HG03432 (cell line): ENCODE results near the gene HEXIM2.
A peak's percentile ranks its signal among the peaks of the same experiment; 100 is the strongest.

Experiments used
- ATAC-seq: cut with Tn5 transposase; IDR thresholded peaks from one replicate; pipeline ENCODE4 v1.9.1; 2021; ENCODE audit warnings: mild to moderate bottlenecking, moderate library complexity; ENCODE audit not compliant: unreplicated experiment

The HEXIM2 gene

GRCh38 chr17:45127548-45128300, 34.0 kb upstream of the HEXIM2 start:
- ATAC-seq: no peak

DNA sequence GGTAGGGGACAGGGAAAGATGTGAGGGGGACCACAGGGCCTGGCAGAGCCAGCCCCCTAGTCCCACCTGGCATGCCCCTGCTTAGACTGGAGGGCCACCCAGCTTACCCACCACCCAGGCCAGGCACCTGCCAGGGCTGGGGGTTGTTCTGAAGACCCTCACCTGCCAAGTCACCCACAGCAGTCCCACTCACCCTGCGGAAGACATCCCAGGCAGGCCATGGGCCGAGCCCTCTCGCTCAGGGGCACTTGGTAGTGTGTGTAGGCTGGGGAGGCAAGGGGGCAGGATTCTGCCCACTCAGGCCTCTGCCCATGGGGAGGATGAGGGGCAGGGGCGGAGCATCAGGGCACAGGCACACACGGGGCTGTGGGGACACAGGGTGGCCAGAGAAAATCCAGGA, 33.3 kb upstream of the HEXIM2 start:
- ATAC-seq: no peak

DNA sequence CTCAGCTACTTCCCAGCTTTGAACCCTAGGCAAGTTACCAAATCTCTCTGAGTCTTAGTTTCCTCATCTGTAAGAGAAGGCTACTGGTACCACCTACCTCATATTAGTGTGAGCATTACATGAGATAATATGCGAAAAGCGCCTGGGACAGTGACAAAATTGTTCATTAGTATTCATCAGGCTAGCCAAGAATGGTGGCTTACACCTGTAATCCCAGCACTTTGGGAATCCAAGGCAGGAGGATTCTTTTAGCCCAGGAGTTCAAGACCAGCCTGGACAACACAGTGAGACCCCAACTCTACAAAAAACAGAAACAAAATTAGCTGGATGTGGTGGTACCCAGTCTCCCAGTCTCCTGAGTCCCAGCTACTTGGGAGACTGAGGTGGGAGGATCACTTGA, 32.7 kb upstream of the HEXIM2 start:
- ATAC-seq: no peak

- no peak for ATAC-seq
Observed at GRCh38 chr17:45129426-45129939, 32.2 kb upstream of the HEXIM2 start.

DNA sequence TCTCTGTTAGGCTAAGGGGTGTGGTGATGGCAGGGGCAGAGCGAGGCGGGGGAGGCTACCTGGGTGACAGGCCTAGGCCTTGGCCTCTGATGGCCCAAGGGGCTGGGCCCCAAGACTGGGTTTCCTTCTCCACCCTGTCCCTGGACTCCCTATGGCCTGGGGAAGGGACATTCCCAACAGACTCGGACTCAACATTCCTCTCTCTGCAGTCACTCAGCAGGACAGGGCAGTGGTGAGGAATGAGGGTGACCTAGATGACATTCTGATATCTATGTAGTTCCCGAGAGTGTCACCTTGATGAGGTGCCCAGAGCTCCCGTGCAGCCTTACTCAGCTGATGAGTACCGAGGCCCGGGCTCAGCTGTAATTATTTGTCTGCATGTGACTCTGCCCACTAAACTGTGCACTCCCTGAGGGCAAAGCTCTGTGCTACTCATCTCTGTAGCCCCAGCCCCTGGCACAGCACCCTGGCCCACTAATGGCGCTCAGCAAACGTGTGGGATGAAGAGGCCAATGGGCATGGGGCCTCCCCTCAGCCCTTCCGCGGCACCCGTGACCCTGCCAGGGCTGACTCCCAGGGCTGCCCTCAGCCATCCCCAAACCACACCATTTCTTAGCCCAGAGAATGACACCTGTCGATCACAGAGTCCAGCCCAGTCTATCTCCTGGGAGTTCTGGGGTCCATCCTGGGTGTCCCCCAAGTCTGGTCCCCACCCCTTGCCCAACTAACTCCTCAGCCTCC, 31.6 kb upstream of the HEXIM2 start:
- no peak for ATAC-seq

- ATAC-seq: no peak
Observed at GRCh38 chr17:45130681-45131615, 30.7 kb upstream of the HEXIM2 start.

- peak; percentile 9 for ATAC-seq
Observed at GRCh38 chr17:45131616-45132319, 29.9 kb upstream of the HEXIM2 start.

GRCh38 chr17:45132320-45132571, 29.4 kb upstream of the HEXIM2 start, which contains the start of gene PLCD3:
PLCD3 (minus strand) TSS chr17:45132515; CDS start chr17:45132410, 105 bp downstream.
- no peak for ATAC-seq

GRCh38 chr17:45132572-45133463, 28.9 kb upstream of the HEXIM2 start:
- ATAC-seq: peak; percentile 38

DNA sequence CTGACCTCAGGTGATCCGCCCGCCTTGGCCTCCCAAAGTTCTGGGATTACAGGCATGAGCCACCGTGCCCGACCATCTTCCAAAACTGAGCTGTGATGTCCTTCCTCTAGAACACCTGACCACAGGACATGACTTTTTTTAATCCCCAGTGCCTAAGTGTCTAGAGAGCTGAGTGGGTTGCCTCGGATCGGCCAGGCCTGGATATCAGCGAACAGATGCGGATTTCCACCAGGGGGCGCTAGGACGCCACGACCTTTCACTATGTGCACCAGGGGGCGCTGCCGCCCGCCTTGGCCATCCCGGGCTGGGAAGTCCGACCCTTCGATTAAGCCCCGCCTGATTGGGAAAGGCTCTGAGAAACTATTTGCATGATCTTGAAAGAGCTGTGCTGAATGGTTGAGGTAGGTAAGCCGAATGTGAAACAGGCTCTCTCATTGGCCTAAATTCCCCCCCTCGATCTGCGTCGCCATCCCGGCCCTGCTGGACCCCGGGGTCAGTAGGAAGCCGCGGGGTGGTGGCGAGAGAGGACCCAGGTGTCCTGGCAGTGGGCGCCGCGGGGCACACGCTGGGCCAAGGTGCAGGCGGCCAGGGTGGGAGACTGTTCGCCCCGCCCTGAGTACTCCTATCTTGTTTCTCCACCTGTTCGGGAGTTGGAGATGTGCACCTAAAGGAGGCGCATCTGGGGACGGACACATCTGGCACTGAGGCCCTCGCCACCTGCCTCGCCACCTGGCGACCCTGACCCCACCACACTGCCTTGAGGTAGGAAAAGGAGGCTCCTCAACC, 26.3 kb upstream of the HEXIM2 start, which contains the start of gene ACBD4:
Gene ACBD4 (plus strand): TSS at position 496 of the 786 bp plus-strand sequence. CDS start 458 bp downstream, outside the sequence.
- peak; percentile 76 for ATAC-seq

DNA sequence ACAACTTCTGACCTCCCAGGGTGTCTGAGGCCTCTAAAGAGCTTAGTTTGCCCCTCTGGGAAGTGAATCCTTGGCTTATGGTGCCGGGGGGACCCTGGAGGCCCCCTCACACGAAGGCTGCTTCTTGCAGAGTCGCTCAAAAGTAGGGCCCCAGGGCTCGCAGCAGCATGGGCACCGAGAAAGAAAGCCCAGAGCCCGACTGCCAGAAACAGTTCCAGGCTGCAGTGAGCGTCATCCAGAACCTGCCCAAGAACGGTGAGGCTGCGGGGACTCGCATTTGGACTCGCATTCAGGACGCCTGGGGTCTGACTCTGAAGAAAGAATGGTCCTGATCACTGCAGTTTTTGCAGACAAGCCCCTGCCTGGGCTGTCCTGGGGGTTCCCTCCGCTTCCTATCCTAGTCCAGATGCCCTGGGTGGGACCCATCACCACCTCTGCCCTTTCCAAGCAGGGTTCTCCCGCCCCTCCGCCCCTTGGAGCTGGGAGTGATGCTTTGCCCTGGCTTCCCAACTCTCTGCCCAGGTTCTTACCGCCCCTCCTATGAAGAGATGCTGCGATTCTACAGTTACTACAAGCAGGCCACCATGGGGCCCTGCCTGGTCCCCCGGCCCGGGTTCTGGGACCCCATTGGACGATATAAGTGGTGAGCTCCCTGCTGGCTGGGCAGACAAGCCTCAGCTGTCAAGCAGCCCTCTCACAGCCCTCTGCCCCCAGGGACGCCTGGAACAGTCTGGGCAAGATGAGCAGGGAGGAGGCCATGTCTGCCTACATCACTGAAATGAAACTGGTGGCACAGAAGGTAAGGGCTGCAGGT, 25.5 kb upstream of the HEXIM2 start:
- ATAC-seq: no peak

DNA sequence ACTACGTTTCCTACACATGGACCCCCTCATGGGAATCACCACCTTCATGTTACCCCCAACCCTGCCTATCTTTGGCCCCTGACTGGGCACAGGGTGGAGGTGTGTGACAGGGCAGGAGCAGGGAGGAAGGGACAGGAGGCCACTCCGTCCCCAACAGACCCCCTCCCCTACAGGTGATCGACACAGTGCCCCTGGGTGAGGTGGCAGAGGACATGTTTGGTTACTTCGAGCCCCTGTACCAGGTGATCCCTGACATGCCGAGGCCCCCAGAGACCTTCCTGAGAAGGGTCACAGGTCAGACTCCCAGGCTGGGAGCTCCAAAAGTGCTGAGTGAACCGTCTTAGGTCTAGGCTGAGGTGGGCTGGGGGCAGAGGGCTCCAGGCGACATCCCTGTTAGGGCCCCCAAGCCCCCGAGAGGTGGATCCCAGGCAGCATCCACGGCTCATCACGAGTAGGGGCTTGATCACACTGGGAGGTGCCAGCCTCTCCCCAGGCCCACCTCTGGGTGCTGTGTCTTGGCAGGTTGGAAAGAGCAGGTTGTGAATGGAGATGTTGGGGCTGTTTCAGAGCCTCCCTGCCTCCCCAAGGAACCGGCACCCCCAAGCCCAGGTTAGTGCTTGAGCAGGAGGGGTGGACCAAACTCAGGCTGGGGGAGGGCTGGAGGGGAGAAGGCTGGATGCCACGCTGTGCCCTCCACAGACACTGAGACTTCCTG, 24.7 kb upstream of the HEXIM2 start:
- ATAC-seq: no peak

DNA sequence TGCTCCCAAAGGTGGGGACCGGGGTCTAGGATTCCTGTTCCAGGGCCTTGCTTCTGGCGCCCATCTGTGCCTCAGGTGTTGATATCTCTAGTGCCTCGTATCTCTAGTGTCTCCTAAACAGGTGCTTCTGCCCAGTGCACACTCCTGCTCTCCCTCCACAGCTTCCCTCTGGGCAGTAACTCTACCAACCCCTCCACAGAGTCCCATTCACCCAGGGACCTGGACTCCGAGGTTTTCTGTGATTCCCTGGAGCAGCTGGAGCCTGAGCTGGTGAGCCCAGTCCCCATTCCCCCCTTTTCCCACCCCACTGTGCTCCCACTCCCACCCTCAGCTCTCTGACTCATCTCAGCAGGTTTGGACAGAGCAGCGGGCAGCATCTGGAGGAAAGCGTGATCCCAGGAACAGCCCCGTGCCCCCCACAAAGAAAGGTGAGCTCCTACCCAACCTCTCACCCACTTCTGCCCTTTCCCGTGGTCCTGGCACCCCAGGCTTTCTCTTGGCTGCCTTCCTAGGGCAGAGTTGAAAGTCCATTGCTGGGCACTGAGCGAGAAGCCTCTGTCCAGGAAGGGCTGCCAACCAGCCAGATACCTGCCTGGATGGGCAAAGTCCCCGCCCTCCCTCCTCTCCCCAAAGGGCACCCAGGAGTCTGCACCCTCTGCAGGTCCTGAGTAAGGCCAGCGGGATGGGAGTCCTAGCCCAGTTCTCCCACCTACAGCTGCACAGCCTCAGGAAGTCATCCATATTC, 23.9 kb upstream of the HEXIM2 start:
- no peak for ATAC-seq

GRCh38 chr17:45138911-45139532, 22.7 kb upstream of the HEXIM2 start:
- ATAC-seq: no peak

GRCh38 chr17:45139533-45139920, 22.1 kb upstream of the HEXIM2 start:
- no peak for ATAC-seq

GRCh38 chr17:45143094-45143670, 18.5 kb upstream of the HEXIM2 start:
- ATAC-seq: no peak
